Muscle of back (tissue), 11 donors: Measurements from ENCODE around the gene EPM2A. TPM values are rescaled to one million over a fixed set of nuclear protein-coding genes. Genes with fewer than 3 reads are reported as not detected.
"Not testable (repeated sequence)": the region's sequence is repeated elsewhere in the genome, so short reads cannot be mapped to it uniquely, and the experiment has no call there.

Experiments
- DNase-seq, 3 donors: peaks; one replicate each; pipeline versions ENCODE4 v3.0.0 to v3.0.0-alpha.2; 2013
- polyA plus RNA-seq, 10 donors: library from polyadenylated mRNA; unstranded; fragments of 120-200 nt; gene quantifications; one replicate each; pipeline ENCODE4 v1.2.1, GENCODE V29; 2013; ENCODE audit not compliant: insufficient read length in 10 of 10

Gene EPM2A
- polyA plus RNA-seq, 10 donors, result 11.3 to 21.7 (median 17.0) TPM

GRCh38 chr6:145733810-145734209 lies 1.5 kb downstream of the EPM2A start:
- DNase-seq, result peak in 1 of 3 donors; percentile 22

GRCh38 chr6:145733207-145733606 lies 2.1 kb downstream of the EPM2A start:
- DNase-seq, result no peak

- DNase-seq, result no peak
Observed at GRCh38 chr6:145731447-145731846, 3.9 kb downstream of the EPM2A start.

- DNase-seq, result no peak
Observed at GRCh38 chr6:145729887-145730286, 5.4 kb downstream of the EPM2A start.

GRCh38 chr6:145728444-145729385 lies 6.6 kb downstream of the EPM2A start:
- no peak for DNase-seq

GRCh38 chr6:145727817-145728388 lies 7.4 kb downstream of the EPM2A start:
- no peak for DNase-seq

GRCh38 chr6:145725570-145725969 lies 9.8 kb downstream of the EPM2A start:
- no peak for DNase-seq

- no peak for DNase-seq
Observed at GRCh38 chr6:145723646-145724045, 11.7 kb downstream of the EPM2A start.

GRCh38 chr6:145722190-145722589 lies 13.1 kb downstream of the EPM2A start:
- DNase-seq, result no peak

GRCh38 chr6:145721144-145721543 lies 14.2 kb downstream of the EPM2A start:
- no peak for DNase-seq

GRCh38 chr6:145715426-145715825 lies 19.9 kb downstream of the EPM2A start:
- no peak for DNase-seq

GRCh38 chr6:145714731-145715130 lies 20.6 kb downstream of the EPM2A start:
- no peak for DNase-seq

GRCh38 chr6:145713773-145714172 lies 21.5 kb downstream of the EPM2A start:
- DNase-seq, result no peak

- no peak for DNase-seq
Observed at GRCh38 chr6:145711372-145711771, 23.9 kb downstream of the EPM2A start.

GRCh38 chr6:145707397-145707796 lies 27.9 kb downstream of the EPM2A start:
- no peak for DNase-seq

- DNase-seq, result no peak
Observed at GRCh38 chr6:145705561-145705960, 29.8 kb downstream of the EPM2A start.

GRCh38 chr6:145704143-145704781 lies 31.1 kb downstream of the EPM2A start:
- peak in 2 of 3 donors; percentile 2 to 27 for DNase-seq

- DNase-seq, result peak in 1 of 3 donors; percentile 34
Observed at GRCh38 chr6:145699462-145699861, 35.9 kb downstream of the EPM2A start.

GRCh38 chr6:145697401-145697800 lies 37.9 kb downstream of the EPM2A start:
- DNase-seq, result not testable (repeated sequence)

- DNase-seq, result no peak
Observed at GRCh38 chr6:145694083-145694737, 41.1 kb downstream of the EPM2A start.

GRCh38 chr6:145690969-145691368 lies 44.4 kb downstream of the EPM2A start:
- no peak for DNase-seq

GRCh38 chr6:145689529-145689928 lies 45.8 kb downstream of the EPM2A start:
- DNase-seq, result no peak
